Endothelial cell of umbilical vein (primary cell): ENCODE data around the gene ABL1. TPM values are rescaled to one million over a fixed set of nuclear protein-coding genes. Genes with fewer than 3 reads are reported as not detected.

Source experiments
- BruUV-seq: library from RNA; stranded (reverse); fragments of 400-500 nt; replicated peaks from 2 replicates; lab custom pipeline; 2021; lab: Mats Ljungman, UMichigan
- CTCF ChIA-PET: fragments of 300-600, 350-600 bp; sonication (Branson Sonifier 250); formaldehyde crosslinking; loops from one replicate; lab custom pipeline; 2021; ENCODE audit warnings: antibody characterized with exemption, inconsistent platforms; lab: Charles Lee
- POLR2A ChIA-PET: fragments of 300-600, 350-600 bp; sonication (Branson Sonifier 250); formaldehyde crosslinking; loops from one replicate; lab custom pipeline; 2021; ENCODE audit warnings: antibody characterized with exemption, inconsistent platforms; lab: Charles Lee
- DNase-seq: peaks from one replicate; pipeline ENCODE4 v3.0.0-alpha.2; 2011; ENCODE audit warnings: low read depth, low spot score
- FAIRE-seq: peaks from 2 replicates; lab custom pipeline; 2011; peaks lifted over from hg19 to GRCh38; lab: Jason Lieb, UNC
- H2AFZ ChIP-seq: 2 replicates; pipeline ENCODE4 v1.6.0; 2012; ENCODE audit warnings: low read depth, low read length, control low read depth, inconsistent platforms
- H3K27ac ChIP-seq: 2 replicates; pipeline ENCODE4 v1.5.1; 2011; ENCODE audit warnings: low read depth, mild to moderate bottlenecking, control low read depth, low read length, moderate library complexity; ENCODE audit not compliant: insufficient read depth
- H3K27me3 ChIP-seq, 2 experiments: 2 replicates each; pipeline versions ENCODE4 v1.6.0 to v1.6.1; 2011; ENCODE audit warnings: low read length in 2 of 2, mixed read lengths in 1 of 2; ENCODE audit not compliant: control insufficient read depth in 2 of 2, insufficient read depth in 2 of 2
- H3K36me3 ChIP-seq, 2 experiments: 2 replicates in 1 of 2; 3 replicates in 1 of 2; pipeline ENCODE4 v1.5.1; 2011; ENCODE audit warnings: low read length in 2 of 2, mild to moderate bottlenecking in 1 of 2, moderate library complexity in 1 of 2; ENCODE audit not compliant: control insufficient read depth in 2 of 2, insufficient read depth in 2 of 2; ENCODE audit errors: extremely low read depth in 1 of 2
- H3K4me1 ChIP-seq: 3 replicates; pipeline ENCODE4 v1.5.1; 2011; ENCODE audit warnings: mild to moderate bottlenecking, low read length; ENCODE audit not compliant: control insufficient read depth, insufficient read depth; ENCODE audit errors: extremely low read depth
- H3K4me2 ChIP-seq: 2 replicates; pipeline ENCODE4 v1.6.1; 2011; ENCODE audit warnings: low read length, control low read depth, mixed read lengths; ENCODE audit not compliant: insufficient read depth
- H3K4me3 ChIP-seq, 3 experiments: fragments of 200-600 bp in 1 of 3; sonication (generic), shearing (Covaris generic) in 1 of 3; replicated peaks in 1 of 3; 2 replicates each; pipeline ENCODE4 v1.5.1; 2011 to 2016; ENCODE audit warnings: control low read depth in 3 of 3, low read length in 3 of 3, mild to moderate bottlenecking in 2 of 3, inconsistent platforms in 1 of 3, low read depth in 1 of 3, moderate library complexity in 1 of 3; ENCODE audit not compliant: insufficient read depth in 1 of 3
- H3K79me2 ChIP-seq: 2 replicates; pipeline ENCODE4 v1.6.0; 2012; ENCODE audit warnings: low read length, inconsistent platforms; ENCODE audit not compliant: control insufficient read depth, insufficient read depth
- H3K9ac ChIP-seq: replicated peaks from 2 replicates; pipeline ENCODE3; 2011; ENCODE audit warnings: low read length, control low read depth; ENCODE audit not compliant: insufficient read depth; ENCODE audit errors: extremely low read depth
- H3K9me1 ChIP-seq: replicated peaks from 3 replicates; pipeline ENCODE4 v1.6.0; 2011; ENCODE audit warnings: mild to moderate bottlenecking, low read length; ENCODE audit not compliant: control insufficient read depth, insufficient read depth; ENCODE audit errors: extremely low read depth
- H3K9me3 ChIP-seq: replicated peaks from 2 replicates; pipeline ENCODE4 v1.5.1; 2012; ENCODE audit warnings: low read length, inconsistent platforms; ENCODE audit not compliant: control insufficient read depth, insufficient read depth
- H4K20me1 ChIP-seq: replicated peaks from 2 replicates; pipeline ENCODE3; 2011; ENCODE audit warnings: mild to moderate bottlenecking, low read length; ENCODE audit not compliant: control insufficient read depth, insufficient read depth; ENCODE audit errors: extremely low read depth
- CTCF ChIP-seq, 2 donors: IDR thresholded peaks; 1 replicate in 1 of 2; 2 replicates in 1 of 2; pipeline ENCODE4 v1.5.1; 2011; ENCODE audit warnings: low read length in 2 of 2, mild to moderate bottlenecking in 2 of 2, moderate library complexity in 2 of 2, control low read depth in 1 of 2, inconsistent platforms in 1 of 2, low read depth in 1 of 2; ENCODE audit not compliant: insufficient read depth in 1 of 2; ENCODE audit errors: extremely low read depth in 1 of 2
- EZH2 ChIP-seq: IDR thresholded peaks from 2 replicates; pipeline ENCODE4 v1.6.1; 2012; ENCODE audit warnings: borderline replicate concordance, low read depth, mild to moderate bottlenecking, moderate library complexity, low read length, inconsistent platforms; ENCODE audit not compliant: severe bottlenecking
- FOS ChIP-seq: IDR thresholded peaks from 2 replicates; pipeline ENCODE4 v1.6.1; 2011; ENCODE audit warnings: mild to moderate bottlenecking, low read length, moderate library complexity, borderline replicate concordance; ENCODE audit not compliant: insufficient read depth
- GATA2 ChIP-seq: IDR thresholded peaks from 2 replicates; pipeline ENCODE4 v1.7.0; 2011; ENCODE audit warnings: low read depth, mild to moderate bottlenecking, moderate library complexity, mixed read lengths, low read length; ENCODE audit not compliant: insufficient read length, insufficient read depth
- JUN ChIP-seq: IDR thresholded peaks from 2 replicates; pipeline ENCODE4 v1.6.1; 2011; ENCODE audit warnings: borderline replicate concordance, low read depth; ENCODE audit not compliant: insufficient read length, insufficient read depth
- MAX ChIP-seq: IDR thresholded peaks from 2 replicates; pipeline ENCODE4 v1.6.1; 2011; ENCODE audit not compliant: insufficient read depth, insufficient read length
- MYC ChIP-seq: IDR thresholded peaks from one replicate; pipeline ENCODE4 v1.6.1; 2011; ENCODE audit warnings: mild to moderate bottlenecking, low read depth, low read length
- POLR2A ChIP-seq: IDR thresholded peaks from 2 replicates; pipeline ENCODE4 v1.6.1; 2012; ENCODE audit warnings: low read depth, mild to moderate bottlenecking, control low read depth, low read length
- POLR2AphosphoS5 ChIP-seq: IDR thresholded peaks from 2 replicates; pipeline ENCODE4 v1.6.1; 2012; ENCODE audit warnings: low read depth, mild to moderate bottlenecking, control low read depth, low read length, moderate library complexity; ENCODE audit not compliant: insufficient read depth
- dilution Hi-C: fragments of 300-500 bp; cut with MboI; formaldehyde crosslinking; loops from one replicate; pipeline ENCODE4 v1.15.0; 2019; ENCODE audit warnings: low sequenced_read_pairs; ENCODE audit not compliant: extremely low pct_ligation_motif_present
- intact Hi-C: fragments of 100-400 bp; cut with micrococcal nuclease; formaldehyde crosslinking; loops from one replicate; pipeline ENCODE4 v1.10.0; 2022
- polyA plus RNA-seq, 4 experiments: library from polyadenylated mRNA; depleted of rRNA in 3 of 4; stranded (reverse) in 3 of 4; unstranded in 1 of 4; fragments of >200 nt; gene quantifications; 2 replicates each; pipeline versions ENCODE4 v1.2.1 to v1.2.3, GENCODE V29; 2011 to 2012; ENCODE audit warnings: missing spikeins in 1 of 4
- total RNA-seq: library from RNA; stranded (reverse); gene quantifications from 2 replicates; pipeline ENCODE4 v1.2.3, GENCODE V29; 2021

ABL1 gene
- total and polyA plus RNA-seq, 2 donors (not counting 3 experiments of a cell fraction or from before 2014, with no cell fraction given) = 32.1 to 87.1 TPM

GRCh38 chr9:130886981-130887380 is 51.9 kb downstream of the ABL1 start:
- H3K4me3 ChIP-seq = no peak overlapping the region
- H3K4me1 ChIP-seq = no peaks in the 10 kb centered on the region
- intact Hi-C loops (no loop called here), dilution Hi-C loops (no loop called here)
- H3K27me3 ChIP-seq = no peaks in the 10 kb centered on the region
- H3K9me3 ChIP-seq = no peaks in the 10 kb centered on the region
- H3K4me2 ChIP-seq = no peak overlapping the region
- H4K20me1 ChIP-seq = no peaks in the 10 kb centered on the region
- peaks cover 31 to 66% of the 10 kb centered on the region in 2 experiments for H3K36me3 ChIP-seq
- DNase-seq = no peak
- H3K9ac ChIP-seq = no peak overlapping the region
- TSS peak; percentile 21 for BruUV-seq
- CTCF ChIA-PET = interaction anchor here (3.3 kb wide), 1 partner anchor 159 kb away, joined by 14 read pairs; no protein-coding TSS in a partner anchor
- no peak overlapping the region for H3K27ac ChIP-seq
- no peak for FAIRE-seq
- POLR2A ChIA-PET = no interaction called here
- peaks cover 3% of the 10 kb centered on the region for H3K79me2 ChIP-seq
- TF ChIP-seq MYC = no peak
- no peak overlapping the region for H2AFZ ChIP-seq
- no peaks in the 10 kb centered on the region for H3K9me1 ChIP-seq

GRCh38 chr9:130887494-130888144 is 52.6 kb downstream of the ABL1 start:
- Histone ChIP-seq H3K9ac (no peak overlapping the region), H3K79me2 (peaks cover 3% of the 10 kb centered on the region), H3K36me3 (peaks cover 28 to 64% of the 10 kb centered on the region in 2 experiments), H3K9me1 (no peaks in the 10 kb centered on the region), H3K27me3 (no peaks in the 10 kb centered on the region), H3K9me3 (no peaks in the 10 kb centered on the region), H4K20me1 (no peaks in the 10 kb centered on the region), H3K4me2 (no peak overlapping the region), H3K4me1 (no peaks in the 10 kb centered on the region), H3K27ac (no peak overlapping the region), H3K4me3 (no peak overlapping the region), H2AFZ (no peak overlapping the region)
- no TSS peak for BruUV-seq
- POLR2A ChIA-PET = no interaction called here
- no peak for DNase-seq
- CTCF ChIA-PET = interaction anchor here (1.2 to 3.3 kb wide), 3 partner anchors 159 to 186 kb away, joined by 3 to 14 read pairs (median 12); no protein-coding TSS in a partner anchor
- intact Hi-C loops (no loop called here), dilution Hi-C loops (no loop called here)
- FAIRE-seq = no peak
- no peak for TF ChIP-seq POLR2AphosphoS5
- no peak for TF ChIP-seq MAX
- no peak for TF ChIP-seq GATA2
- TF ChIP-seq EZH2 = no peak
- TF ChIP-seq MYC = no peak
- TF ChIP-seq JUN = no peak
- TF ChIP-seq POLR2A = no peak
- no peak for TF ChIP-seq FOS
- TF ChIP-seq CTCF (IDR thresholded peaks at IDR 0.05; ENCODE audit: extremely low read depth in 1 of 2, insufficient read depth in 1 of 2, low read depth in 1 of 2, low read length in 2 of 2) = no peak
